K562 (cell line): ENCODE data around the gene KRT25. TPM values are rescaled to one million over a fixed set of nuclear protein-coding genes. Genes with fewer than 3 reads are reported as not detected.
A peak's percentile ranks its signal among the peaks of the same experiment; 100 is the strongest.

Source experiments
- EZH2 ChIP-seq: IDR thresholded peaks from 2 replicates; pipeline ENCODE4 v1.6.1; 2012; ENCODE audit warnings: low read depth, mild to moderate bottlenecking, inconsistent platforms, low read length, borderline replicate concordance
- HNRNPLL ChIP-seq: fragments of 200-400 bp; formaldehyde crosslinking; IDR thresholded peaks from 2 replicates; pipeline ENCODE4 v1.6.1; 2017; ENCODE audit warnings: low read length, low read depth, mild to moderate bottlenecking; ENCODE audit not compliant: poor library complexity, severe bottlenecking
- KLF16 ChIP-seq: IDR thresholded peaks from 2 replicates; pipeline ENCODE4 v1.6.1; 2016; ENCODE audit warnings: antibody characterized with exemption
- PTBP1 ChIP-seq: fragments of 200-400 bp; formaldehyde crosslinking; IDR thresholded peaks from 2 replicates; pipeline ENCODE4 v1.6.1; 2017; ENCODE audit warnings: low read depth, low read length
- RHOXF2B ChIP-seq: fragments of 250-450 bp; sonication (Bioruptor Pico); conservative IDR thresholded peaks from 2 replicates; pipeline ENCODE4 v1.5.1; 2021
- polyA plus RNA-seq, 8 experiments: library from polyadenylated mRNA; depleted of rRNA in 4 of 8; stranded (reverse) in 5 of 8; unstranded in 3 of 8; fragments of >200 nt; fragmentation: Nextera tagmentation in 2 of 8; fragmentation: Illumina TruSeq in 1 of 8; extraction: Ambion mirVana in 2 of 8; extraction: Trizol in 1 of 8; gene quantifications; 2 replicates each; pipeline versions ENCODE4 v1.2.1 to v1.2.3, GENCODE V29; 2011 to 2014; ENCODE audit warnings: inconsistent platforms in 1 of 8, missing spikeins in 1 of 8
- total RNA-seq, 7 experiments: library from RNA; depleted of rRNA in 6 of 7; stranded (reverse); fragments of >200 nt in 6 of 7; fragmentation: Illumina TruSeq in 2 of 7; extraction: Trizol in 2 of 7; gene quantifications; 2 replicates each; pipeline versions ENCODE4 v1.2.1 to v1.2.3, GENCODE V29; 2011 to 2021; ENCODE audit warnings: low replicate concordance in 1 of 7
- TF ChIP-seq, protein P1 (sequence below), 2 experiments: fragments of 450-650 bp; IDR thresholded peaks; 2 replicates each; pipeline ENCODE4 v1.6.1; 2018; ENCODE audit warnings: mild to moderate bottlenecking in 2 of 2, low read depth in 1 of 2; ENCODE audit not compliant: partially characterized antibody in 2 of 2

KRT25 gene
- total and polyA plus RNA-seq, 9 of the 15 experiments (the other 6 are each of a cell fraction or from before 2014, with no cell fraction given) = not detected

DNA sequence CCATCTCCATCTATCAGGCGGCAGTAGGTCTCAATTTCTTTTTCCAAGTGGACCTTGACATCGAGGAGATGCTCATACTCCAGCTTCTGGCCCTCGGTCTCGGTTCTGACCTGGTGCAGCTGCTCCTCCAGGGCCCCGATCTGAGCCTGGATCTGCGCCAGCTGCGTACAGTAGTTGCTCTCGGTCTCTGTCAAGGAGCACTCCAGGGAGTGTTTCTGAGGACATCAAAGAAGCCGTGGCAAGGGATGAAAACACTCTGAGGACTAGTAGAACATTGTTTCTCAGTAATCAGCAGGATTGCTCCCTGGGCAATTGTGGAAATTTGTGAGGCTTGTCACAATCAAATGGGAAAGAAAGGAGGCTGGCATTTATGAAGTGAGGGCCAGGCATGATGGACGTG is 38.7 kb upstream of the KRT25 start (continued):
- no peak for TF ChIP-seq PTBP1
- no peak for TF ChIP-seq RHOXF2B
- TF ChIP-seq, protein P1, sequence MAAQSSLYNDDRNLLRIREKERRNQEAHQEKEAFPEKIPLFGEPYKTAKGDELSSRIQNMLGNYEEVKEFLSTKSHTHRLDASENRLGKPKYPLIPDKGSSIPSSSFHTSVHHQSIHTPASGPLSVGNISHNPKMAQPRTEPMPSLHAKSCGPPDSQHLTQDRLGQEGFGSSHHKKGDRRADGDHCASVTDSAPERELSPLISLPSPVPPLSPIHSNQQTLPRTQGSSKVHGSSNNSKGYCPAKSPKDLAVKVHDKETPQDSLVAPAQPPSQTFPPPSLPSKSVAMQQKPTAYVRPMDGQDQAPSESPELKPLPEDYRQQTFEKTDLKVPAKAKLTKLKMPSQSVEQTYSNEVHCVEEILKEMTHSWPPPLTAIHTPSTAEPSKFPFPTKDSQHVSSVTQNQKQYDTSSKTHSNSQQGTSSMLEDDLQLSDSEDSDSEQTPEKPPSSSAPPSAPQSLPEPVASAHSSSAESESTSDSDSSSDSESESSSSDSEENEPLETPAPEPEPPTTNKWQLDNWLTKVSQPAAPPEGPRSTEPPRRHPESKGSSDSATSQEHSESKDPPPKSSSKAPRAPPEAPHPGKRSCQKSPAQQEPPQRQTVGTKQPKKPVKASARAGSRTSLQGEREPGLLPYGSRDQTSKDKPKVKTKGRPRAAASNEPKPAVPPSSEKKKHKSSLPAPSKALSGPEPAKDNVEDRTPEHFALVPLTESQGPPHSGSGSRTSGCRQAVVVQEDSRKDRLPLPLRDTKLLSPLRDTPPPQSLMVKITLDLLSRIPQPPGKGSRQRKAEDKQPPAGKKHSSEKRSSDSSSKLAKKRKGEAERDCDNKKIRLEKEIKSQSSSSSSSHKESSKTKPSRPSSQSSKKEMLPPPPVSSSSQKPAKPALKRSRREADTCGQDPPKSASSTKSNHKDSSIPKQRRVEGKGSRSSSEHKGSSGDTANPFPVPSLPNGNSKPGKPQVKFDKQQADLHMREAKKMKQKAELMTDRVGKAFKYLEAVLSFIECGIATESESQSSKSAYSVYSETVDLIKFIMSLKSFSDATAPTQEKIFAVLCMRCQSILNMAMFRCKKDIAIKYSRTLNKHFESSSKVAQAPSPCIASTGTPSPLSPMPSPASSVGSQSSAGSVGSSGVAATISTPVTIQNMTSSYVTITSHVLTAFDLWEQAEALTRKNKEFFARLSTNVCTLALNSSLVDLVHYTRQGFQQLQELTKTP (IDR thresholded peaks at IDR 0.05; ENCODE audit: low read depth in 1 of 2, partially characterized antibody in 2 of 2) = no peak
- TF ChIP-seq HNRNPLL = peak; percentile 62
- no peak for TF ChIP-seq EZH2
- no peak for TF ChIP-seq KLF16
- TF ChIP-seq, all 486 proteins: peak for 2
